Aortic smooth muscle cell (primary cell): ENCODE measurements around the gene PLCB3. TPM values are rescaled to one million over a fixed set of nuclear protein-coding genes. Genes with fewer than 3 reads are reported as not detected.

Source experiments
- total RNA-seq: library from RNA; depleted of rRNA; stranded (reverse); fragments of >200 nt; gene quantifications from 2 replicates; pipeline ENCODE4 v1.2.3, GENCODE V29; 2014

The PLCB3 gene
- total RNA-seq, 1 donor from 2014 or later: 53.6 TPM

DNA sequence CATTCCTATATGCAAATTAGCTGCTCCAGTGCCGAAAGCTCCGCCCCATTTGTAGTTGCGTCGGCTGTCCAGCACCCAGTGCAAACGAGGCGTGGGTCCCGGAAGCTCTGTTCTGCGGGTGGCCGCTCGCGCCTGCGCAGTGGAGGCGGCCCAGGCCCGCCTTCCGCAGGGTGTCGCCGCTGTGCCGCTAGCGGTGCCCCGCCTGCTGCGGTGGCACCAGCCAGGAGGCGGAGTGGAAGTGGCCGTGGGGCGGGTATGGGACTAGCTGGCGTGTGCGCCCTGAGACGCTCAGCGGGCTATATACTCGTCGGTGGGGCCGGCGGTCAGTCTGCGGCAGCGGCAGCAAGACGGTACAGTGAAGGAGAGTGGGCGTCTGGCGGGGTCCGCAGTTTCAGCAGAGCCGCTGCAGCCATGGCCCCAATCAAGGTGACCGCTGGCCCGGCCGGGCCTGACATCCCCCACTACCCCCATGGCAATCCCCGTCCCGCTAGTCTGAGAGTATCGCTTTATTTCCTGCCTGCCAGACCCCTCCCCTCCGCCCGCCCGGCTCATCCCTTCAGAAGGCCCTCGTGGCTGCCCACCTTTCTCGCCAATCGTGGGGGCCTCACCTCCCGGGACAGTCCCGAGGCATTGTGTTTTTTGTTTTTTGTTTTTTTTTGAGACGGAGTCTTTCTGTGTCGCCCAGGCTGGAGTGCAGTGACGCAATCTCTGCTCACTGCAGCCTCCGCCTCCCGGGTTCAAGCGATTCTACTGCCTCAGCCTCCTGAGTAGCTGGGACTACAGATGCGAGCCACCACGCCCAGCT lies 66.8 kb downstream of the PLCB3 start, which contains the start of gene PRDX5:
Gene PRDX5 (plus strand): TSS at position 161 of the 805 bp plus-strand sequence. CDS start 95 bp downstream, at position 256.

Other genes with a start within 250 kb of the PLCB3 start
- under 0.01 TPM in 1 of 2 replicates, not detected in the other for gene FLRT1, start 215.6 kb upstream of the PLCB3 start, total RNA-seq
- 15.5 and 19.3 TPM in 2 replicates for gene MACROD1, start 85.4 kb upstream of the PLCB3 start, total RNA-seq
- 98.2 and 140 TPM in 2 replicates for gene STIP1, start 65.4 kb upstream of the PLCB3 start, total RNA-seq
- gene FERMT3, start 44.8 kb upstream of the PLCB3 start, total RNA-seq: 50.9 and 96.3 TPM in 2 replicates
- 32.1 and 36.1 TPM in 2 replicates for gene TRPT1, start 25.3 kb upstream of the PLCB3 start, total RNA-seq
- 51.7 and 61.8 TPM in 2 replicates for gene NUDT22, start 25.3 kb upstream of the PLCB3 start, total RNA-seq
- gene DNAJC4, start 21.0 kb upstream of the PLCB3 start, total RNA-seq: 9.0 and 10.4 TPM in 2 replicates
- gene VEGFB, start 16.9 kb upstream of the PLCB3 start, total RNA-seq: 24.6 and 39.0 TPM in 2 replicates
- 92.3 and 132 TPM in 2 replicates for gene FKBP2, start 10.4 kb upstream of the PLCB3 start, total RNA-seq
- 336 and 439 TPM in 2 replicates for gene PPP1R14B, start 4.6 kb upstream of the PLCB3 start, total RNA-seq
- gene BAD, start 33.1 kb downstream of the PLCB3 start, total RNA-seq: 65.1 and 72.4 TPM in 2 replicates
- 6.3 and 7.6 TPM in 2 replicates for gene GPR137, start 34.3 kb downstream of the PLCB3 start, total RNA-seq
- gene KCNK4, start 39.8 kb downstream of the PLCB3 start, total RNA-seq: not detected in 2 replicates
- 0.50 and 0.66 TPM in 2 replicates for gene CATSPERZ, start 48.8 kb downstream of the PLCB3 start, total RNA-seq
- gene ESRRA, start 54.0 kb downstream of the PLCB3 start, total RNA-seq: 32.7 and 40.6 TPM in 2 replicates
- 197 and 232 TPM in 2 replicates for gene TRMT112, start 66.0 kb downstream of the PLCB3 start, total RNA-seq
- 260 and 296 TPM in 2 replicates for gene PRDX5, start 66.6 kb downstream of the PLCB3 start, total RNA-seq
- 4.3 and 4.5 TPM in 2 replicates for gene CCDC88B, start 88.7 kb downstream of the PLCB3 start, total RNA-seq
- 46.5 and 53.1 TPM in 2 replicates for gene RPS6KA4, start 107.6 kb downstream of the PLCB3 start, total RNA-seq